ENCODE results near the gene GIMAP5.

GIMAP5 gene

DNA sequence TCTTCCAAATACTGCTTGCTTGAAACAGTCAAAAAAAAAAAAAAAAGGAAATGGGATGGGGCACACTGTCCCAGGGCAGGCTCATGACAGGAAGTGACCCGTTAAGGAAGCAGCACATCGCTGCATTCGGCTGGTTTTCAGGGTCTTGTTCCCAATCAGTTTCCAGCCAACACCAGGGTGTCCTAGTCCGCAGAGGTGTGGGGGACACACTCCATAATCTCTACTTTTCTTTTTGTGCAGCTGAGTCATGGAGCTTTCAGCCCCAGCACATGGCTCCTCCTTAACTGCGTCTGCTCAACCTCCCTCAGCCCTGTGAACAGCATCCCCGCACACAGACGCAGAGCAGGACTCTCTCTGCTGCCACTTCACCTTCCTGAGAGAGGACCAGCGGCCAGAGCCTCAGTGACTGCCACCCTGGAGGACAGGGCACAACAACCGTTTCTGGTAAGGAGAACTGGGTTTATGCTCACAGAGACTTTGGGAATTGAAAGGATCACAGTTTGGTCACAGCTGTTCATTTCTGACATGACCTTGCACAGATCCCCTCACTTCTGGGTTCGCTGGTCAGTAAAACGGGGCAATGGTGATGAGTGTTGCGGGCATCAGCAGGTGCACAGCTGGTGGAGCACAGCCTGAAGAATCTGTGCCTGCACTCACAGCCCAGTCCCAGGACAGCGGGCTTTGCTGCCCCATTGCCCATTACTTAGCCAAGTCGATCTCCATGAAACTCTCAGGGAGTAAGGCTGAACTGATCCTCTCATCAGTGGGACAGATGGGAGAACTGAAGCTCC is at the start of gene GIMAP5:
Gene GIMAP5, plus strand, starts transcription at position 154 of the 791 bp plus-strand sequence. CDS start 3,467 bp downstream, outside the sequence.
- DNase-seq: no peak

DNA sequence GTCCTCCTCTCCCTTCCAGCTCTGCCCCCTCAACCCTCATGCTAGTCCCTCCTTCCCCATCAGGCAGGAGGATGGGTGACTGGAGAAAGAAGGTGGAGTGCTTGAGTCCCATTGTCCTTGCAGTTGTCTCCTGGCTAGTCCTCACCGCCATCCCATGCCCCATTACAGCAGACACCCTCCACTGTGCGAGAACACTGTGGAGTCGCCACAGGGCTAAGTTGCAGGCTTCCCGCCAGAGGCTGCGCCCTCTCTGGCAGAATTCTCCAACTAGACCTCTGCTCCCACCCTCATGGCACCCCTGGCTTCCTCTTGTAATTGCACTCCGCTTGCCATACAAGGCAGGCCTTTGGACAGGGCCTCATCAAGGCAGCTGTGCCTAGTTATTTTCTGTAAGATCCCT is 48.6 kb upstream of the GIMAP5 start:
- no peak for DNase-seq

DNA sequence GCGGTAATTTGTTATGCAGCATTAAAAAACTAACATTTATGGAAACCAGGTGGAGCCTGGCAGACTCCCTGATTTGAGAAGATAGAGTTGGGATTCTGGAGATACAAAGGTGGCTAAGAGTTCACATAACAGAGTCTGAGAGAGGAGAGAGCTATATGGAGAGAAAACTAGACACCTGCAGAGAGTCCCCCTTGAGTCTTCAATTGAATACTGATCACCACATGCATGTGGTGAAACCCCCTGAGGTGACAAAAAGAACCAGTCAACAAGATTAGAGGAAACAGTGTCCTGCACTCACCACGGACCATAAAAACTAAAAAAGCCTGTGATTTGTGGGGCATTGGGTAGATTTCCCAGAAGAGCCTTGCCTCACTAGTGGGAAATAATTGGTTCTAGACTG is 41.6 kb upstream of the GIMAP5 start:
- DNase-seq: no peak

DNA sequence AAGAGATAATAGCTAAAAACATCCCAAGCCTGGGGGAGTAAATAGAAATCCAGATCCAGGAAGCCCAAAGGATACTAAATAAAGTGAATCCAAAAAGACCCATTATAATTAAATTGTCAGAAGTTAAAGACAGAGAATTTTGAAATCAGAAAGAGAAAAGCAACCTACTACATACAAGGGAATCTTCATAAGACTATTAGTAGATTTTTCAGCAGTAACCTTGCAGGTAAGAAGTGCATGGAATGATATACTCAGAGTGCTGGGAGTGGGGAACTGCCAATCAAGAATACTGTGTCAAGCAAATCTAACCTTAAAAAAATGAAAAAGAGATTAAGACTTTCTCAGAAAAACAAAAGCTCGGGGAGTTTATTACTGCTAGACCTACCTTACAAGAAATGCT is 34.0 kb upstream of the GIMAP5 start:
- DNase-seq: no peak

DNA sequence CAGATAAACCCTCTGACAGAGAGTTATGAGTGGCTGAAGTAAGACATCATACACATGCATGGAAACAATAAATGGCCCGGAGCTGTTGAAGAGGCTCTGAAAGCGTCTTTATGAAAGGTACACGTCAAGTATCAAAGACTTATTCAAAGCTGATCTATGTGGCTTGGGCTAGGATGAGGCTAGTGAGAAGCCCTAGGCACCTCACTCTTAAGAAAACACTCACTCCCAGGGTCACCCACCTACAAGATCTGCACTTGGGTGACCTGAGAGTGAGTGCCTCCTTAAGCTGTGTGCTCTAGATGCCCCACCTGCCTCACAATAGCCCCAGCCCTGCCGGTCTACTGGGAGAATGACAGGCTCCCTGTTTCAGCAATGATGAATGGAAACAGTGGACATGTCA is 21.9 kb upstream of the GIMAP5 start:
- DNase-seq: no peak

DNA sequence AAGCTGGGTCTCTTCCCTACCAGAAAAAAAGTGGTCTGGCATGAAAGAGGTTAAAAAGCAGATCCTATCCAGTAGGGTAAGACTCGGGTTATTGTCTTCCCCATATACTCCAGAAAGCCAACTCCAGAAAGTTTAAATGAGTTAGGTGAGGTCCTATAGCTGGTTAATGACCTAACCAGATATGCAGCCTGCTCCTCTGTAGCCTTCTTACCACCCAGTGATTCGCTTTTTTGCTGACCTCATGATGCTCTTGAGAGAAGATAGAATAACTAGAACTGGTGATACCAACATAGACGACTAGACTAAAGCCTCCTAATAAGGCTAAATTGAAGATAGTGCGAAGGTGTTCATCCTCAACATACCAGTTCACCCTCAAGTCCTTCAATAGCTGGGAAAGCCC is 21.5 kb upstream of the GIMAP5 start:
- no peak for DNase-seq

DNA sequence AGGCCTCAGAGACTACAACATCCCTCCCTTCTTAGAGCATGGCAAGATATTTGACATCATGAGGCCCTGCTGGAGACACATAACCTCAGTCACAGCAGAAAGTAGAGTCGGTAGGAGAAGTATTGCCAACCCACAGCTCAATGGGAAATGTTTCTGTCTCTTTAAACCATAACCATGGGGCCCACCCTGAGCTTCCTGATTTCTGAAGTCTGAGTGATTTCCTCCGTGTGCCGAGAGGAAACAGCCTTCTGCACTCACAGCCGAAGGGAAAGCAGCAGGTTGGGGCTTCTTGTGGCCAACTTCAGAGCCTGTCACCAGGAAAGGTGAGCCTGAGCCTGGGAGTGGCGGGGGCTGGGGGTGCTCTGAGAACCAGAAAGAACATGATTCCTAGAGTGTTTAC is 20.9 kb upstream of the GIMAP5 start, which contains the start of gene GIMAP1:
Gene GIMAP1, plus strand, starts transcription at position 246 of the 400 bp plus-strand sequence. CDS start 2,435 bp downstream, outside the sequence.
- DNase-seq: no peak

DNA sequence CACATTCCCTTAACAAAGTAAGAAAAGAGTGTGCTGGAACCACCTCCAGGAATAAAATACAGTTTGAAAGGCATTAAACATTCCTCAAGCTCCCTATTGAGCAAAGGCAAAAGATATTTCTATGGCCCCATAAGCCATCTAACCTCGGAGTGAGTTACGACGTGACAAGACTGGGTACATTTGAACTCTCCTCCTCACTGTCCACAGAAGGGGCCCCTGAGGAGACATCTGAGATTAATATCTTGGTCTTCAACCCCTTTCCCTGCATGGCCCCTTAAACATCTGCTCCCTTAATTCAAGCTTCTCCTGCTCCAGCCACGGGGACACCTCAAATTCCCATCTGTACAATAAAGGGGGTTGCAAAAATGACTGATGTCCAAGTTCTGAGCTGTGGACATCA is 20.3 kb upstream of the GIMAP5 start:
- DNase-seq: no peak

DNA sequence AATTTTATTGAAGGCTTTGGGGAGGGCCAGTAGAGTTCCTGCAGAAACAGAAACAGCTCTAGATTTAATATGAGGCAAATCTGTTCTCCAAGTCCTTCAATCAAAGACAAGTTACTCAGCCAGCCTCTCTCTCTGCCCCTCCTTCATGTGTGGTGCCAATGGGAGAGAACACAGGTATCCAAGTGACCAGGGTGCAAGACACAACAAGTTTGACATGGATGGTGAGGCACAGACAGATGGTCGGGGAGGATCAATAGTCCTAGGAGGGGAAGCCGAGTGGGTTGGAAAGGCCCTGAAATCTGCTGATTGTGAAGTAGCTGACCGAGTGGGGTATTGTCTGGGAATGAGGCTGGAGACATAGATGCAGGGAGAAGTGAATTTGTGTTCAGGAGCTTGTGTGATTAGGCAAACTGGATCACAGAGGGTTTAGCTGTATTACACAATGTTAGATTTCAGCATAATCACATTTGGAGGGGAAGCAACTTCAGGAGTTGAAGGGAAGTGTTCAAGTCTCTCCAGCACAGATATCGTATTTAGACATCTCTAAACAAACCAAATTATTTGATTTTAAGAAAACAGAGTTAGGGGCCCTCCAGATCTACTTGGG is 19.3 kb upstream of the GIMAP5 start:
- no peak for DNase-seq

DNA sequence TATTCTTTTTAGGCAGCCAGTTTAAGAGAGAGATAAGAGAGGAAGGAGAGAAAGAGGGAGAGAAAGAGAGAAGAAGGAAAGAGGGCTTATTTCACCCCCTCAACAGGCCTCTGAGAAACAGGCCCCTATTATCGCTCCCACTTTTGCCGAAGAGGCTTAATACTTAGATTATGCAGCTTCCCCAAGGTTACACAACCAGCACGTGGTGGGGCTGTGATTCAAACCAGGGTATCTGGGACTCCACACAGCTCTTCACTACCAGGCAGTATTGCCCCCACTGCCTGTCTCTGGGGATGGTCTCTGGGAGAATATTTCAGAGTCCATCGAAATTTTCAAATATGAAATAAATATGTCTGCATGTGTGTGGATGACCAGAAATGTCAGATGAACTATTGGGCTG is 17.8 kb upstream of the GIMAP5 start:
- DNase-seq: no peak

DNA sequence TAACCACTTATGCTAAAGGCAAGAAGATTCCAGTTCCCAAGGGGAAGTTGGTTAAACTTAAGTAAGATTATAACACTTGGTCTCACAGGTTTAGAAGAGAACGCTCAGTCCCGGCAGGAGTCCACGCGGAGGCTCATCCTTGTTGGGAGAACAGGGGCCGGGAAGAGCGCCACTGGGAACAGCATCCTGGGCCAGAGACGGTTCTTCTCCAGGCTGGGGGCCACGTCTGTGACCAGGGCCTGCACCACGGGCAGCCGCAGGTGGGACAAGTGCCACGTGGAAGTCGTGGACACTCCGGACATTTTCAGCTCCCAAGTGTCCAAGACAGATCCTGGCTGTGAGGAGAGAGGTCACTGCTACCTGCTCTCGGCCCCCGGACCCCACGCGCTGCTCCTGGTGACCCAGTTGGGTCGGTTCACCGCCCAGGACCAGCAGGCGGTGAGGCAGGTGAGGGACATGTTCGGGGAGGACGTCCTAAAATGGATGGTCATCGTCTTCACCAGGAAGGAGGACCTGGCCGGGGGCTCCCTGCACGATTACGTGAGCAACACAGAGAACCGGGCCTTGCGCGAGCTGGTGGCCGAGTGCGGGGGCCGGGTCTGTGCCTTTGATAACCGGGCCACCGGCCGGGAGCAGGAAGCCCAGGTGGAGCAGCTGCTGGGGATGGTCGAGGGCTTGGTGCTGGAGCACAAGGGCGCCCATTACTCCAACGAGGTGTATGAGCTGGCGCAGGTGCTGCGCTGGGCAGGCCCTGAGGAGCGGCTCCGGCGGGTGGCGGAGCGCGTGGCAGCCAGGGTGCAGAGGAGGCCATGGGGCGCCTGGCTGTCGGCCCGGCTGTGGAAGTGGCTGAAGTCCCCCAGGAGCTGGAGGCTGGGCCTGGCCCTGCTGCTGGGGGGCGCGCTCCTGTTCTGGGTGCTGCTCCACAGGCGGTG is 17.0 kb upstream of the GIMAP5 start:
- DNase-seq: no peak

DNA sequence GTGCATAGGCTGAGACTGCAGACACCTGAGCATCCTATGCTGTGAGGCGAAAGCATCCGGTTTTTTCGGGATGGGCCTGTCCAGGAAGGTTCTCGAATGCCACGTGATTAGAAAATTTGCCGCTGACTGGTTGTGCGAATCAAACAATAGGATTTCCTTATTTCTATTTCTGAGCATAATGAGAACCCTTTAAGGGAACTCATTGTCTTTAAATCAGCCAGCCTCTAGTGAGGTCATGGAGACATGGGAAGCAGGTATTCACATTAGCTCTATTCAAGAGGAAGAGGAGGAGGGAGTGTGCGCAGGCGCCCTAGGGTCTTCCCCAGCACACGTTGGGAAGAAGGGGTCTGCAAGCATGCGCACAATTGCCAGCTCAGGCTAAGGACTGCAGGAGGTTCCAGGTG is 15.2 kb upstream of the GIMAP5 start:
- DNase-seq: no peak

DNA sequence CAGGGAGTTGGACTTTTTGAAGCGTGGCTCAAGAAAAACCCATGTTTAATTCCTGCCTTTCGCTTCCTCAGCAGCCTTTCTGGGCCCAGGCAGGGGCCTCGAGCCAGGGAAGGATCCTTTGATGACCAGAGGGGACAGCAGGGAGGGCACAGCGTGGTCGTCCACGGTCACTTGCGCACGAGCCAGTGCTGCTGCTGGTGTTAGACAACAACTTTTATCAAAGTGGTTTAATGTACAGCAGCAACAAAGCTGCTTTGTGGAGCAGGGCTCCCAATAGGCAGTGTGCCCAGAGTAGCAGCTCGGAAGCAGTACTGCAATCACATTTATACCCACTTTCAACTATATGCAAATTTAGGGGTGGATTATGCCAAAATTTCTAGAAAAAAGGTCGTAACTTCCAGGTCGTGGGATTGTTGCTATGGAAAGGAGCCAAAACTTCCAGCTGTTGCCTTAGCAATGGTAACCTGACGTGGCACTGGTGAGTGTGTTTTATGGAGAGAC is 14.7 kb upstream of the GIMAP5 start:
- no peak for DNase-seq

DNA sequence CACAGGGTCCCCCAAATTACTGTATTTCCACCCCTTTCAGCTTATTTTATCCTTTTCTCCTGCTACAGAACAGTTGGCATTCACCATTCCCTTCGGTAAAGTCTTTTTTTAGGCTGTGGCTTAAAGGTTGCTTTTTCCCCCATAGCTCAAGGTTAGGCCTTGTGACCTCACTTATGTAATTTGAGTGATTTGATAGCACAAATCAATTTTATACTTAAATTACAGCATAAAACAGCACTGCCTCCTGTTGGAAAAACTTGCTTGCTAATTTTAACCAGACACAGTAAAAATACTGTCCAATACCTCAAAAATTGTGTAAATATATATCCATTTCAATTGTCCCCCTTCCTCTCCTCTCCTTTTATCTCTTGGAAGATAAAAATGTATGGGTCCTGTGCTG is 13.8 kb upstream of the GIMAP5 start:
- DNase-seq: no peak

DNA sequence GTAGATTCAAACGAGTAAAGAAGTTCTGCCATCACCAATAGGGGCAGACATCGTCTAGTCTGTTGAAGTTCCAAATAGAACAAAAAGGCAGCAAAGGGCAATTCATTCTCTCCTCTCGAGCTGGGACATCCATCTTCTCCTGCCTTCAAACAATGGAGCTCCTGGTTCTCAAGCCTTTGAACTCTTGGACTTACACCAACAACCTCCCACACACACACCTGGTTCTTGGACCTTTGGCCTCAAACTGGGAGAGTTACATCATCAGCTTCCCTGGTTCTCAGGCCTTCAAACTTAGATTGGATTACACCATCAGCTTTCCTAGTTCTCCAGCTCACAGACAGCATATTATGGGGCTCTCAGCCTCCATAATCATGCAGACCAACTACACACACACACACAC is 9.8 kb upstream of the GIMAP5 start:
- DNase-seq: no peak

DNA sequence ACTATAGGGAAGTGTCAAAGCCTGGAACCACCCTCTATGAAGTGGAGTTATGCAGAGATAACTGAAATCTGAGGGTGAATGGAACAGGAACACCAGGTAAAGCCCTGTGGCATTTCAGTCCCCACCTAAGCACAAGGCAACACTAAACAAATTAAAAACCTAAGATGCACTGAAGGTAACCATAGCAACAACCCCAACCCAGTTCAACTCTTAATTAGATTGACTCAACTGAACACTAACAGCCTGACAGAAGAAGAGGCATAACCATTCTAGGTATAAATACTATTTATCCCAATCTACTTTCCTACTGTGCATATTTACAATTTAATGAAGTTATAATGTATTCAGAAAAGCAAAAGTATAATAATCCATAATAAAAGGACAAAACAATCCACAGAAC is 9.2 kb upstream of the GIMAP5 start:
- no peak for DNase-seq

DNA sequence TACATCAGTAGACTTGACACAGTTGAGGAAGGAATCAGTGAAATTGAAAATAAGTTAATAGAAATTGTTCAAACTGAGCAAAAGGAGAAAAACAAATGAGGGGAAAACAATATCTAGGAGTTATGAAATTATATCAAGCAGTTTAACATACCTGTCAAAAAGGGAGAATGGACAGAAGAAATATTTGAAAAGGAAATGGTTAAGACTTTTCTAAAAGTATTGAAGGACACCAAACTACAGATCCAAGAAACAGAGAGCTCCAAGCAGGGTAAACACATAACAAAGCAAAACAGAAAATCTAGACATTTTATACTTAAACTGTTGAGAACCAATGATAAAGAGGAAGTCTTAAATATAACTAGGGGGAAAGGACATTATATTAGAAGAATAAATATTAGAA is 8.6 kb upstream of the GIMAP5 start:
- no peak for DNase-seq

DNA sequence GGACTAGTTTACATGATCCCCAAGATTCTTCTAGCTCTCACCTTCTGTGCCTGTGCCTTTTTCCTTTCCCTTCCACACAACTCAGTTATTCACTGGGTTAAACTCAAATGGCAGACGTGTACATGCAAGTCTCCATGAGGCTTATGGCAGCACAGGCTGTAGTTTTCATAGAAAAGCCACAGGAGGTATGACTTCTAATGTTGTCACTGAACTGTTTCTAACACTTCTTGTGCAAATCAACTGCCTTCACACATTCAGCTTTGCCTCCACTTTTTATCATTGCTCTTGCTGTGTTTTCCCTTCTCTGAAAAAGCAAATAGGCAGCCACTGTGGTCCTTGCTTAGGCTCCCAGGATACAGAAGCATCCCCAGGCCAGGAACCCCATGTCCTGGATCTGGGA is 5.3 kb upstream of the GIMAP5 start:
- DNase-seq: no peak

DNA sequence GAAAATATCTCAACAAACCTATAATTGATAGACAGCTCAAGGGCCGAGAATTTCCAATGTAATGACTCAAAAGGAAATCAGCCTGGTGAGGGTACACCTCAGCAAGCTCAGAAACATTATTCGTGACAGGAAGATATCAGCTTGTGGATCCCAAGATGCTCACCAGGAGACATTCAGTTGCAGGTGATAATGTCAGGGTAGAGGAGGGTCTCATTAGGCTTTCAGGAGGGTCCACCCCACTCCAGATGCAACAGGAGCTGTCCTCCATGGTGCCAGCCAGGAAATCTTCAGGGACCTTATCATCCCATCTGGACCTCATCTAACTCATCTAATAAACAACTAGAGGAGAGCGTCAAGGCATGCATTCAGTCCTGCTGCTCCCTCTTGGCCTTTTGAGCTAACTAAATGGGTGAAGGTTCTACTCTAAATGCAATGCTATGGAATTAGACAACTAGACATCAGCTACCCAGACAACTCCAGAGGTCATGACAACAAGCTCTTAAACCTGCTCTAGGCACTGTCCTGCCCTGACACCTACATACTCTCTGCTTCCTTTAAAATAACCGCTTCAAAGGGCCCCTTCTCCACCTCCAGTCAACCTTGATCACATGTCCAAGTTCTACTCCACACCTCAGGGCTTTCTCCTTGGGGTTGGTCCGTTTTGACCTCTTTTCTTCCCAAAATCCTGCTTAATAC is 4.3 kb upstream of the GIMAP5 start:
- no peak for DNase-seq

DNA sequence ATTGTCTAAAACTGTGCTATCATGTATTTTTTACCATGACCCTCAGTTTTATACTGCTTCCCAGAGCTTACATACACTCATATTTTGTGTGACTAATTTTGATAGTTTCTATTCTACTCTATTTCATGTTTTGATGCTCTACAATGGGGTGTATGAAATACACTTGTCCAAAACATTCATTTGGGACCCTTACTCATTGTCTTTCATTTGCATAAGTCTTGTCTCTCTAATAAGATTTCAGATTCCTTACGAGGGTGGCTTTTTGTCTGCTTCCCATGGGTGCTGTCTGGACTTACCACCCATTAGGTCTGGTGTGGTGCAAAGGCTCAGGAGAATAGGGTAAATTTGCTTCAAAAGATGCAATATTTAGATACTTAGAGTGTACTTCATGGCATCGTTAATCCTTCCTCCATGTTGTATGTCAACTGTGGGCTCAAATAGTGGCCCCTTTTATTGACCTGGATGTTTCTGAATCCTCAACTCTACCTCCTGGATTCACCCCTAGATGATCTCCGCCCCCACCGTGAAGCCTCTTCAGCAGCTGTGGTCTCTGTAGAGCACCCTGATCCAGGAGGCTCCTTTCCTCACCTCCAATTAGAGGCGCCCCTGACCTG is 3.6 kb upstream of the GIMAP5 start:
- no peak for DNase-seq

DNA sequence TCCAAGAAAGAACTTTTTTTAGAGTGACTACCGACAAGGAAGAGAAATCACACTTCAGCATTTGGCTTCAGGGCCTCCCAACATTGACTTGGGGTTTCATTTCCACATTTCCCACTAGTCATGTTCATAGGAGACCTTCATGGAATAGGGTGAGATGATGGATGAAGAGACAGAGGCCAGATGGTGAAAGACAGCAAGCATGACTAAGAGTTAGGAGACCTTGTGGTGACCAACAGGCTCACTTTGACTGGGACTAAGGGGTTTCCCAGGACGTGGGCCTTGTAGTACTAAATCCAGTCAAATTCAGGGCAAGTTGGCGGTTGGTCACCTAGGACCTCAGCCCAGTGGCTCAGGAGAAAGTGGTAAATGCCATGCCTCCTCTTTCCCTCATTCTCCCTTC is 3.0 kb upstream of the GIMAP5 start:
- no peak for DNase-seq
